Occipital lobe (tissue), 2 donors: ENCODE measurements around the gene ARHGEF10L. TPM values are rescaled to one million over a fixed set of nuclear protein-coding genes. Genes with fewer than 3 reads are reported as not detected.

Experiments used
- DNase-seq: peaks from one replicate; lab custom pipeline; 2025; lab: John Stamatoyannopoulos, UW
- total RNA-seq: library from RNA; depleted of rRNA; stranded (reverse); fragments of >200 nt; gene quantifications from one replicate; pipeline ENCODE4 v1.2.3, GENCODE V29; 2014

Gene ARHGEF10L
- total RNA-seq, 1 donor from 2014 or later, result 22.3 TPM

- DNase-seq, result no peak
Observed at GRCh38 chr1:17523321-17524041, 16.0 kb upstream of the ARHGEF10L start.

- DNase-seq, result no peak
Observed at GRCh38 chr1:17524645-17525044, 14.9 kb upstream of the ARHGEF10L start.

- no peak for DNase-seq
Observed at GRCh38 chr1:17525996-17526686, 13.4 kb upstream of the ARHGEF10L start.

GRCh38 chr1:17527036-17527914, 12.2 kb upstream of the ARHGEF10L start:
- DNase-seq, result no peak

GRCh38 chr1:17529381-17529780, 10.1 kb upstream of the ARHGEF10L start:
- no peak for DNase-seq

GRCh38 chr1:17531343-17531681, 8.2 kb upstream of the ARHGEF10L start:
- DNase-seq, result no peak

- peak; percentile 31 for DNase-seq
Observed at GRCh38 chr1:17531682-17532487, 7.6 kb upstream of the ARHGEF10L start.

- no peak for DNase-seq
Observed at GRCh38 chr1:17533201-17533600, 6.3 kb upstream of the ARHGEF10L start.

GRCh38 chr1:17535300-17535936, 4.1 kb upstream of the ARHGEF10L start:
- DNase-seq, result no peak

- no peak for DNase-seq
Observed at GRCh38 chr1:17538010-17538409, 1.5 kb upstream of the ARHGEF10L start.

- DNase-seq, result no peak
Observed at GRCh38 chr1:17538428-17539117, 925 bp upstream of the ARHGEF10L start.

GRCh38 chr1:17539118-17539476, 401 bp upstream of the ARHGEF10L start:
- no peak for DNase-seq

GRCh38 chr1:17540255-17541001, 930 bp downstream of the ARHGEF10L start:
- no peak for DNase-seq

- no peak for DNase-seq
Observed at GRCh38 chr1:17542645-17543044, 3.1 kb downstream of the ARHGEF10L start.

GRCh38 chr1:17544776-17545350, 5.4 kb downstream of the ARHGEF10L start:
- DNase-seq, result no peak

GRCh38 chr1:17545356-17545755, 5.9 kb downstream of the ARHGEF10L start:
- DNase-seq, result no peak

GRCh38 chr1:17546946-17547670, 7.6 kb downstream of the ARHGEF10L start:
- DNase-seq, result no peak

GRCh38 chr1:17549384-17549783, 9.9 kb downstream of the ARHGEF10L start:
- no peak for DNase-seq
